CD4-positive, alpha-beta T cell (primary cell): ENCODE data around the gene ZBTB20. TPM values are rescaled to one million over a fixed set of nuclear protein-coding genes. Genes with fewer than 3 reads are reported as not detected.

ENCODE experiments used
- ATAC-seq: fragments of 200-7000 bp; cut with Tn5 transposase; one replicate; pipeline ENCODE4 v1.10.0; 2022; ENCODE audit warnings: mild to moderate bottlenecking; ENCODE audit not compliant: poor library complexity
- CTCF ChIA-PET: fragments of 350-600 bp; sonication (Branson Sonifier 250); formaldehyde crosslinking; loops from one replicate; lab custom pipeline; 2021; ENCODE audit warnings: antibody characterized with exemption, inconsistent platforms; lab: Charles Lee
- POLR2A ChIA-PET: fragments of 350-600 bp; sonication (Branson Sonifier 250); formaldehyde crosslinking; loops from one replicate; lab custom pipeline; 2021; ENCODE audit warnings: antibody characterized with exemption, inconsistent platforms; lab: Charles Lee
- DNase-seq, 14 experiments: peaks; one replicate each; pipeline ENCODE4 v3.0.0-alpha.2; 2013 to 2020; ENCODE audit warnings: mixed read lengths in 2 of 14
- H3K27ac ChIP-seq, 2 donors: one replicate each; pipeline versions ENCODE4 v1.5.1 to v1.7.0; 2013; ENCODE audit warnings: low read length in 2 of 2, low read depth in 1 of 2, mild to moderate bottlenecking in 1 of 2
- H3K27me3 ChIP-seq, 2 experiments: 1 replicate in 1 of 2; 2 replicates in 1 of 2; pipeline versions ENCODE4 v1.6.1 to v1.7.0; 2013; ENCODE audit warnings: low read length in 2 of 2, control low read depth in 1 of 2, mild to moderate bottlenecking in 1 of 2, moderate library complexity in 1 of 2; ENCODE audit not compliant: insufficient read depth in 2 of 2, control insufficient read depth in 1 of 2
- H3K36me3 ChIP-seq: one replicate; pipeline ENCODE4 v1.6.1; 2013; ENCODE audit warnings: low read length, control low read depth; ENCODE audit not compliant: insufficient read depth
- H3K4me1 ChIP-seq: one replicate; pipeline ENCODE4 v1.6.1; 2013; ENCODE audit warnings: low read length, control low read depth; ENCODE audit not compliant: insufficient read depth
- H3K4me3 ChIP-seq: one replicate; pipeline ENCODE4 v1.5.1; 2013; ENCODE audit warnings: mild to moderate bottlenecking, low read length, moderate library complexity
- H3K9me3 ChIP-seq, 2 experiments: 1 replicate in 1 of 2; 2 replicates in 1 of 2; pipeline versions ENCODE4 v1.6.1 to v1.7.0; 2013; ENCODE audit warnings: low read length in 2 of 2, mild to moderate bottlenecking in 2 of 2, control low read depth in 1 of 2, moderate library complexity in 1 of 2; ENCODE audit not compliant: control insufficient read depth in 1 of 2, insufficient read depth in 1 of 2
- H3K27ac Mint-ChIP-seq: one replicate; pipeline ENCODE4 v1.8.0; 2020; ENCODE audit warnings: mixed read lengths
- H3K27me3 Mint-ChIP-seq: one replicate; pipeline ENCODE4 v1.8.0; 2021; ENCODE audit warnings: mixed read lengths
- H3K36me3 Mint-ChIP-seq: one replicate; pipeline ENCODE4 v1.8.0; 2021; ENCODE audit warnings: low read depth, mixed read lengths
- H3K4me1 Mint-ChIP-seq: one replicate; pipeline ENCODE4 v1.8.0; 2021; ENCODE audit warnings: low read depth, mixed read lengths
- H3K4me3 Mint-ChIP-seq: one replicate; pipeline ENCODE4 v1.8.0; 2020; ENCODE audit warnings: mild to moderate bottlenecking, mixed read lengths
- H3K9me3 Mint-ChIP-seq: one replicate; pipeline ENCODE4 v1.8.0; 2020; ENCODE audit warnings: mixed read lengths
- CTCF ChIP-seq: fragments of 200-600 bp; IDR thresholded peaks from one replicate; pipeline ENCODE4 v1.8.0; 2022; ENCODE audit warnings: antibody characterized with exemption, mild to moderate bottlenecking
- intact Hi-C, 2 experiments: fragments of 100-400 bp; cut with DNase I in 1 of 2; cut with micrococcal nuclease in 1 of 2; formaldehyde crosslinking; loops; one replicate each; pipeline versions ENCODE4 v1.15.1 to v1.9.0; 2023 to 2025; cut with DNase I, micrococcal nuclease
- total RNA-seq, 174 experiments: library from RNA in 2 of 174; stranded (reverse) in 2 of 174; gene quantifications; one replicate each; pipeline ENCODE4 v1.2.3 and lab custom pipeline; 2021 to 2026

The ZBTB20 gene
- total RNA-seq, 2 experiments from 2014 or later, result 41.6 to 47.4 TPM

- POLR2A ChIA-PET, result no interaction called here
- Mint-ChIP-seq H3K9me3 (no peaks in the 10 kb centered on the region), H3K36me3 (peaks cover 23% of the 10 kb centered on the region), H3K4me3 (no peak overlapping the region), H3K27me3 (no peaks in the 10 kb centered on the region), H3K27ac (no peak overlapping the region), H3K4me1 (peaks cover 16% of the 10 kb centered on the region)
- intact Hi-C loops, result no loop called here
- no peaks in the 10 kb centered on the region for H3K27me3 ChIP-seq
- TF ChIP-seq CTCF, result no peak
- H3K4me3 ChIP-seq, result no peak overlapping the region
- no peak overlapping the region for H3K27ac ChIP-seq
- H3K4me1 ChIP-seq, result no peaks in the 10 kb centered on the region
- H3K36me3 ChIP-seq, result no peaks in the 10 kb centered on the region
- ATAC-seq (no peak), DNase-seq (no peak)
- H3K9me3 ChIP-seq, result no peaks in the 10 kb centered on the region
- CTCF ChIA-PET, result no interaction called here
These were observed 246.2 kb downstream of the ZBTB20 start for GRCh38 chr3:114900908-114901307.

GRCh38 chr3:114899186-114899931, 247.7 kb downstream of the ZBTB20 start:
- H3K4me3 Mint-ChIP-seq, result no peak overlapping the region
- Histone ChIP-seq H3K27me3 (no peaks in the 10 kb centered on the region), H3K4me1 (no peaks in the 10 kb centered on the region), H3K27ac (no peak overlapping the region), H3K9me3 (no peaks in the 10 kb centered on the region), H3K36me3 (no peaks in the 10 kb centered on the region), H3K4me3 (no peak overlapping the region)
- H3K36me3 Mint-ChIP-seq, result peaks cover 24% of the 10 kb centered on the region
- no peak for TF ChIP-seq CTCF
- no peak overlapping the region for H3K27ac Mint-ChIP-seq
- ChIA-PET CTCF (no interaction called here), POLR2A (no interaction called here)
- intact Hi-C loops, result no loop called here
- no peaks in the 10 kb centered on the region for H3K9me3 Mint-ChIP-seq
- no peak for ATAC-seq
- no peak for DNase-seq
- H3K27me3 Mint-ChIP-seq, result no peaks in the 10 kb centered on the region
- H3K4me1 Mint-ChIP-seq, result peaks cover 12% of the 10 kb centered on the region

- no peak for DNase-seq
- H3K27ac Mint-ChIP-seq, result no peak overlapping the region
- ChIA-PET POLR2A (no interaction called here), CTCF (no interaction called here)
- no peak for TF ChIP-seq CTCF
- peaks cover 5% of the 10 kb centered on the region for H3K4me1 Mint-ChIP-seq
- no peak overlapping the region for H3K4me3 ChIP-seq
- no peak overlapping the region for H3K27ac ChIP-seq
- H3K9me3 Mint-ChIP-seq, result no peaks in the 10 kb centered on the region
- intact Hi-C loops, result no loop called here
- H3K4me3 Mint-ChIP-seq, result no peak overlapping the region
- H3K27me3 Mint-ChIP-seq, result no peaks in the 10 kb centered on the region
- no peaks in the 10 kb centered on the region for H3K27me3 ChIP-seq
- no peak for ATAC-seq
- H3K36me3 ChIP-seq, result no peaks in the 10 kb centered on the region
- H3K4me1 ChIP-seq, result no peaks in the 10 kb centered on the region
- H3K9me3 ChIP-seq, result no peaks in the 10 kb centered on the region
- H3K36me3 Mint-ChIP-seq, result peaks cover 45% of the 10 kb centered on the region
These were observed 250.1 kb downstream of the ZBTB20 start for GRCh38 chr3:114896978-114897377.
